Panc1 (cell line): Measurements from ENCODE around the gene APCDD1.

Source experiments
- POLR2AphosphoS5 ChIP-seq: IDR thresholded peaks from 2 replicates; pipeline ENCODE4 v1.6.1; 2012; ENCODE audit warnings: mild to moderate bottlenecking, low read depth, low read length, moderate library complexity
- SIN3A ChIP-seq: IDR thresholded peaks from 2 replicates; pipeline ENCODE4 v1.6.1; 2012; ENCODE audit warnings: low read depth, mild to moderate bottlenecking, low read length, moderate library complexity, borderline replicate concordance; ENCODE audit not compliant: insufficient read depth
- TF ChIP-seq, protein P1 (sequence below): fragments of 450-650 bp; IDR thresholded peaks from 2 replicates; pipeline ENCODE4 v1.5.1; 2017; ENCODE audit warnings: mild to moderate bottlenecking
- TF ChIP-seq, protein P2 (sequence below), 2 experiments: IDR thresholded peaks; 2 replicates each; pipeline ENCODE4 v1.6.1; 2011 to 2012; ENCODE audit warnings: low read depth in 2 of 2, control low read depth in 1 of 2, low read length in 1 of 2, mild to moderate bottlenecking in 1 of 2, moderate library complexity in 1 of 2; ENCODE audit not compliant: insufficient read depth in 1 of 2

DNA sequence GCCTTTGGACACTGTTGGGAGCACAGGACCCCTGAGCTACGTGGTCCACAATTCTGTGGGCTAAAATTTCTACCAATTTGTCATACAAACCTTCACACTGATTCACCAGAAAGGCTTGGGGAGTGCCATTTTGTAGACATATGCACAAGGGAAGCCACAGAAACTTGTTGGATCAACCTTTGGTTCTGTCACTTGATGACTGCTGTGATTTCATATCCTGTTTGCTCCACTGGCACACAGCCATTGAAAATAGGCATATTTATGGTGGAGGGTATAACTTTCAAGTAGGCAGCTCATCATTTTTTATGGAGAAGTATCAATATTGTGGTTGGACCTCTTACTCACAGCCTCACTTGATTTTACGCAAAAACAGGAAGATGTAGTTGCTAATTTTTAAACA, 81.8 kb downstream of the APCDD1 start:
- TF ChIP-seq, protein P1, sequence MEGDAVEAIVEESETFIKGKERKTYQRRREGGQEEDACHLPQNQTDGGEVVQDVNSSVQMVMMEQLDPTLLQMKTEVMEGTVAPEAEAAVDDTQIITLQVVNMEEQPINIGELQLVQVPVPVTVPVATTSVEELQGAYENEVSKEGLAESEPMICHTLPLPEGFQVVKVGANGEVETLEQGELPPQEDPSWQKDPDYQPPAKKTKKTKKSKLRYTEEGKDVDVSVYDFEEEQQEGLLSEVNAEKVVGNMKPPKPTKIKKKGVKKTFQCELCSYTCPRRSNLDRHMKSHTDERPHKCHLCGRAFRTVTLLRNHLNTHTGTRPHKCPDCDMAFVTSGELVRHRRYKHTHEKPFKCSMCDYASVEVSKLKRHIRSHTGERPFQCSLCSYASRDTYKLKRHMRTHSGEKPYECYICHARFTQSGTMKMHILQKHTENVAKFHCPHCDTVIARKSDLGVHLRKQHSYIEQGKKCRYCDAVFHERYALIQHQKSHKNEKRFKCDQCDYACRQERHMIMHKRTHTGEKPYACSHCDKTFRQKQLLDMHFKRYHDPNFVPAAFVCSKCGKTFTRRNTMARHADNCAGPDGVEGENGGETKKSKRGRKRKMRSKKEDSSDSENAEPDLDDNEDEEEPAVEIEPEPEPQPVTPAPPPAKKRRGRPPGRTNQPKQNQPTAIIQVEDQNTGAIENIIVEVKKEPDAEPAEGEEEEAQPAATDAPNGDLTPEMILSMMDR = no peak
- TF ChIP-seq, protein P2, sequence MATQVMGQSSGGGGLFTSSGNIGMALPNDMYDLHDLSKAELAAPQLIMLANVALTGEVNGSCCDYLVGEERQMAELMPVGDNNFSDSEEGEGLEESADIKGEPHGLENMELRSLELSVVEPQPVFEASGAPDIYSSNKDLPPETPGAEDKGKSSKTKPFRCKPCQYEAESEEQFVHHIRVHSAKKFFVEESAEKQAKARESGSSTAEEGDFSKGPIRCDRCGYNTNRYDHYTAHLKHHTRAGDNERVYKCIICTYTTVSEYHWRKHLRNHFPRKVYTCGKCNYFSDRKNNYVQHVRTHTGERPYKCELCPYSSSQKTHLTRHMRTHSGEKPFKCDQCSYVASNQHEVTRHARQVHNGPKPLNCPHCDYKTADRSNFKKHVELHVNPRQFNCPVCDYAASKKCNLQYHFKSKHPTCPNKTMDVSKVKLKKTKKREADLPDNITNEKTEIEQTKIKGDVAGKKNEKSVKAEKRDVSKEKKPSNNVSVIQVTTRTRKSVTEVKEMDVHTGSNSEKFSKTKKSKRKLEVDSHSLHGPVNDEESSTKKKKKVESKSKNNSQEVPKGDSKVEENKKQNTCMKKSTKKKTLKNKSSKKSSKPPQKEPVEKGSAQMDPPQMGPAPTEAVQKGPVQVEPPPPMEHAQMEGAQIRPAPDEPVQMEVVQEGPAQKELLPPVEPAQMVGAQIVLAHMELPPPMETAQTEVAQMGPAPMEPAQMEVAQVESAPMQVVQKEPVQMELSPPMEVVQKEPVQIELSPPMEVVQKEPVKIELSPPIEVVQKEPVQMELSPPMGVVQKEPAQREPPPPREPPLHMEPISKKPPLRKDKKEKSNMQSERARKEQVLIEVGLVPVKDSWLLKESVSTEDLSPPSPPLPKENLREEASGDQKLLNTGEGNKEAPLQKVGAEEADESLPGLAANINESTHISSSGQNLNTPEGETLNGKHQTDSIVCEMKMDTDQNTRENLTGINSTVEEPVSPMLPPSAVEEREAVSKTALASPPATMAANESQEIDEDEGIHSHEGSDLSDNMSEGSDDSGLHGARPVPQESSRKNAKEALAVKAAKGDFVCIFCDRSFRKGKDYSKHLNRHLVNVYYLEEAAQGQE (IDR thresholded peaks at IDR 0.05; ENCODE audit: insufficient read depth in 1 of 2, low read depth in 2 of 2, low read length in 1 of 2) = no peak
- TF ChIP-seq POLR2AphosphoS5 (no peak), SIN3A (no peak)
